T-helper 1 cell treated with Interleukin-12 subunit alpha and Interleukin-12 subunit beta and Interleukin-4 antibody, amounts not matched to agents 30 ng/mL and 1 ng/mL, for 36 hours (primary cell): Measurements from ENCODE around the gene CROCC2. TPM values are rescaled to one million over a fixed set of nuclear protein-coding genes. Genes with fewer than 3 reads are reported as not detected.

Experiments used
- intact Hi-C: fragments of 100-400 bp; cut with micrococcal nuclease; formaldehyde crosslinking; loops from one replicate; pipeline ENCODE4 v1.15.1; 2024
- total RNA-seq: library from RNA; stranded (reverse); gene quantifications from 2 replicates; pipeline ENCODE4 v1.2.3, GENCODE V29; 2022

The CROCC2 gene
- total RNA-seq, 1 donor from 2014 or later = not detected

DNA sequence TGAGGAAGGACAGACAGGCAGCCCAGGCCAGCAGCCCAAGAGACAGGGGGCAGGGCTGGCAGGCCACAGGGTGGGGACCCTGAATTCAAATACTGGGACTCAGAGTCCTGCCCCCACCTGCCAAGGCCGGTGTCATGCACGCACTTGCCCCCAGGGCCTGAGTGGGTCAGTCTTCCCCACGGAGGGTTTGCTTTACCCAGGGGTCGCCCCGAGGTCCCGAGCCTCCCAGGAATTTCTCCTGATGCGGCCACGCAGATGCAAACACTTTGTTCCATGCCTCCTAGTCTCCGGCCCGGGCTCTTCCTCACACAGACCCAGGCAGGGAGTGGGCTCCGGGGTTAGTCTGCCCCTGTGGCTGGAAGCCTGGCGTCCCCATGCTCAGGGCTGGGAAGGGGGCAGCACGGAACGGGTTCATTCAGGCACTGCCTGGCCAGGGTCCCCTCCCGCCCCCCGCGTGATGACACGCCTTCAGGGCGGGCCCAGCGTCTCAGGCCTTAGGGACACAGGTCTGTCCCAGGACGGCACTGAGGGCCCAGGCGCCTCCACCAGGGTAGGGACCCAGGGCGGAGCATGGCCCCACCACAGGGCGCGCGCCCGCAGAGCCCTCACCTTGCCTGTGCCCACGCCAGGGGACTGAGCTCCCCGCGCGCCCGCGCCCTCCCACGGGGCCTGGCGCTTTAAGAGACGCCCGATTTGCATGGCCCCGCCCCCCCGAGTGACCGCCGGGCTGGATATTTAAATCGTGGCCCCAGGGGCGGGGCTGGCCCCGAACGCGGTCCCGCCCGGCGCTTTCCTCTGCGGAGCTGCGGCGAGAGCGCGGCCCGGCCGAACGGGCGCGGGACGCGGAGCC, 91.9 kb downstream of the CROCC2 start, which contains the start of gene SNED1:
Gene SNED1, plus strand, starts transcription at position 763 of the 850 bp plus-strand sequence. CDS start 220 bp downstream, outside the sequence.
- intact Hi-C loops = loop anchor here (1.0 kb wide), 2 partner anchors 38 to 166 kb away; no protein-coding TSS in a partner anchor

DNA sequence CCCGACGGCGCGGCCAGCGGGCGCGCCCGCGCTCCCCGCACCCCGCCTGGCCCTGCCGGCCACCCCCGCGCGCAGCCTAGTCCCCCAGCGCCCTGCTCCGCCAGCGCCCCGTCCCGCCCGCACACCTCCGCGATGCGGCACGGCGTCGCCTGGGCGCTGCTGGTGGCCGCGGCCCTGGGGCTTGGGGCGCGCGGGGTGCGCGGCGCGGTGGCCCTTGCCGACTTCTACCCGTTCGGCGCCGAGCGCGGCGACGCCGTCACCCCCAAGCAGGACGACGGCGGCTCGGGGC, 92.5 kb downstream of the CROCC2 start:
- intact Hi-C loops = loop anchor here (1.0 kb wide), 2 partner anchors 38 to 166 kb away; no protein-coding TSS in a partner anchor

DNA sequence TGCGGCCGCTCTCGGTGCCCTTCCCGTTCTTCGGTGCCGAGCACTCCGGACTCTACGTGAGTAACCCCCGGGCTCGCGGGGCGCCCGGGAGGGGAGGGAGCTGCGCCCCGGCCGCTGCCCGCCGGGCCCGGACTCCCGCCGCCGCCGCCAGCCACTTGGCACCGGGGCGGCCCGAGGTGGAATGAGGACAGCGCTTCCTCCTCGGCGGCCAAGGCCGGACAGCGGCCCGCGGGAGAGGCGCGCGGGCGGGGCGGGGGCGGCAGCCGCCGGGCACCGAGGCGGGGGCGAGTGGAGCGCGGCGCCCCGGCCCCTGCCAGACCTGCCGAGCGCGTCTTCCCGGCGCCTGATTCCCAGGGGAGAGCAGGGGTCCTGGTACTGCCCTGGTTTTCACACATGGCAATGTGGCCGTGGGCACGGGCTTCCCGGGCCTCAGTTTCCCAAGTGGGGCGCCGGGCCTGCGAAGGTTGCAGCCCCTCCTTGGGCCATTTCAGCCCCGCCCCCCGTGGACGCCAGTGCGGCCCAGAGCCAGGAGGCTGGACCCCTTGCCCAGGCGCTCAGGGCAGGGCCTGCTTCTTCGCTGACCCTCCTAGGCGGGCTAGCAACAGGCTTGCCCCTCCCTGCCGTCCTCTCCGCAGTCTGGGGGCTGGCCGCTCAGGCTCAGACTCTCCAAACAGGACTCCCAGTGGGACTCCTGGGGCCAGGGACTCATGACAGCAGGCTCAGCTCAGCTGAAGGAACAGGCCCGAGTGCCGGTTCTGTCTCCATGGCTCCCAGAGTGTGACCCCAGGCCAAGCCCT, 93.1 kb downstream of the CROCC2 start:
- intact Hi-C loops = loop anchor here (1.0 kb wide), 2 partner anchors 37 to 167 kb away; no protein-coding TSS in a partner anchor

DNA sequence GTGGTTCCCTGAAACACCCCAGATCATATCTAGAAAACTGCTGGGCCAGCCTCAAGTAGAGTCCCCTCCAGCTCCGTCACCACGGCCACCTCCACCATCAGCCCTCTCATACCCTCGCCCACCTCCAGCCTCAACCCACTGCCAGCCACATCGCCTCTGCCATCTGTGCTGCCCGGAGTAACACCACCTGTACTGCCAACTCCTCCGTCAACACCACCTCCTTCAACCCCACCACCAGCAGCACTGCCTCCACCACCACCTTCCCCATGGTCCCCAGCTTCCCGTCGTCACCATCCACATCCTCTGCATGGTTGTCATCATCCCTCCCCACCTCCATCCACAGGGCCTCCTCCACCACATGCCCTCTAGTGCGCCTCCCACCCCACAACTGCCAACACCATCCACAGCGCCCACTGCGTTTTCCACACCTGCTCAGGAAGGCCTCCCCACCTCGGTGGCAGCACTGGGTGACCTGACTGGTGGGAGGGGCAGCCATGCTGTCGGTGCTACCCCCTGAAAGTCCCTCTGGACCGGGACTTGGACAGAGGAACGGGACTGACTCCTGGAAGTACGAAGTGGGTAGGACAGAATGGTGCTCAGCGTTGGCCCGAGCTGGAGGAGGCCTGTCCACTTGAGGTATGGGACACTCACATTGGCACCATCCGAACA, 93.9 kb downstream of the CROCC2 start:
- intact Hi-C loops = no loop called here

DNA sequence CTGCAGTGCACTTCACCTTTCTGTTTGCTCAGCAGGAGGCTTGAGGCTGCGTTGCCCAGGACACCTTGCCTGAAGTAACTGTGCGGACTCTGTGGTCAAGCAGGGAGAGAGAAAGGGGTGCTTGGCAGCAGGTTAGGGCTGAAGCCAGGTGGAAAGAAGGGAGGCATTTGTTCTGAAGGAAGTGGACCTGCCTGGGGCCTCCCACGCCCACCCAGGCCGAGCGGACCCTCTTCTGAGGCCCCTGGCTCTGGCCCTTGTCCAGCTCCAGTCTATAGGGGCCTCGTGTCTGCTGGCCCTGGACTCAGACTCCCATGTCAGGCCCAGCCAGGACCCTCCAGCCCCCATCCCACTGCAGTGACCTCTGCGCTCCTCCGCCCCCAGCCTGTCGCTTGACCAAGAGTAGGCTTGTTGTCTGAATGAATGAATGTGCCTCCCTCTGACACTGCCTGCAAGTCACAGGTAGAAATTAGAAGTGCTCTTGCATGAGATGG, 94.7 kb downstream of the CROCC2 start:
- intact Hi-C loops = no loop called here

DNA sequence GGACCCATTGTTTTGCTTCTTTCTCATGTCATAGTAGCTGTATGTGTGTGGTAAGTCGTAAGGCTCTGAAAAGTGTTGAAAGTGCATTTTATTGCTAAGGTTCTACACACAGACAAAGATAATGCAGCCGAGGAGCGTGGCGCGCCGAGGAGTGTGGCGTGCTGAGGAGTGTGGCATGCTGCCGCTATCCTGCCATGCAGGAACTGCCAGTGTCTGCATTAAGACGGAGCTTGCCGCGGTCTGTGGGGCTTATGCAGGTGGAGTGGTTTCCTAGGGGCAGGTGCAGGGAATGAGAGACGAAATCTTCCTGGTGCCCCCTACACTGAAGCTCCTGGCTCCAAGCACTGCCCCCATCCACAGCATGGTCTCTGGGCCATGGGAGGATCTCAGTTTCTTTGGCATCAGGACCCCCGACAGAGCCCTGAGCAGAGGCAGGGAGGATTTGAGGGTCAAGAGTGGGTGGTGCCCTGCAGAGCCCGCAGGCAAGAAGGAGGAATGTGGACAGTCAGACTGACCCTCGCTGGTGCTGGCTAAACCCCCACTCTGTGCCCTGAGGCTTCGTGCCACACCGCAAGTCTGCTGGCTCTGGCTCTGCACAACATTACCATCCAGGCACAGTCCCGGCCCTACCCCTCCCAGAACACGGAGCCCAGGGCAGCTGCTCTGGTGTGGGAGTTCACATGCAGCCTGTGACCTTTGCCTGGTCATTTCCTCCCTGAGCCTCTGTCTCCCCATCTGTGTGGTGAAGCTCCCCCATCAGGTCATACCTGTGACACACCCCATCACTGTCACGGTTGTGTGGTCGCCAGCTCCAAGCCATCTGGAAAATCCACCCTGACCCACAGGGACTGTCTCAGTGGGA, 95.5 kb downstream of the CROCC2 start:
- intact Hi-C loops = no loop called here

DNA sequence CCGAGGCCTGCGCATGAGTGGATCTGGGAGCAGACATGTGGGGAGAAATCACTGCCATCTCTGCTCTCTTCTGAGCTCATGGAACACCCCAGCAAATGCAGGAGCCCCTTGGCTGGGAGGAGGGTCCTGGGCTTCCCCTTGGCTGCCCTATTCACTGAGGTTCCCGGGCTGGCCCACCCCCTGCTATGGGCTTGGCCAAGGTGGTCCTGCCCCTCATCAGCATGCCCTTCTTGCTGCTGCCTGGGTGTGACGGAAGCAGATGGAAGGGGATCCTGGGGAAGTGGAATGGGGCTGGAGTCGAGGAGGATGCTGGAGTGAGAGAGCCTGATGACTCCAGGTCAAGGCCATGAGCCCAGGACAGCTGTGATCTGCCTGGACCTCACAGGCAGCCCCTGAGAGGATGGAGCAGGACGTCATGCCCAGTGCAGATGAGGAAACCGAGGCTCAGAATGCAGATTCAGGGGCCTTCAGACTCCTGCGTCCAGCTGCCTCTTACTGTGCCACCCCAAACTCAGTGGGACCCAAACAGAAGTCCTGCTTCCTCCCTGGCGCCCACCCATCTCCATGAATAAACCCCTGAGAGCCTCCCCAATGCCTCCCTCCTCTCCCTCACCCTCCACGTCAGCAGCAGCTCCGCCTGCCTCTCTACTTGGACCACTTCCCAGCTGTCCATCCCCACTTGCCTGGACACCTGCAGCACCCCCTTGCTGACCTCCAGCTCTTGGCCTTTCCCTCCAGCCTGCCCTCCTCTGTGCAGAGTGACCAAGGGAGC, 96.3 kb downstream of the CROCC2 start:
- intact Hi-C loops = no loop called here

DNA sequence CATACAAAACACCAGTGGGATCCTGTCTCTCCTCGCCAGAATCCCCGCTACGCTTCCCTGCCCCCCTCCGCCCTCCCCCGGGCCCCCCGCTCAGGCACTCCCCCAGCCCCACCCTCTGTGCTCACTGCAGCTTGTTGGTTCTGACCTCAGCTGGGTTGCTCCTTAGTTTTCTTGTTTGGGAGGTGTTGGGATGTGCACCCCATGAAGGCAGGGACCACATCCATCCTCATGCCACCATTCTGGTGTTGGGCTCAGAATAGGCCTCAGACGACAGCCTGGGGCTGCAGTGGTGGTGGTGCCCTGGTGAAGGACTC, 96.9 kb downstream of the CROCC2 start:
- intact Hi-C loops = no loop called here

DNA sequence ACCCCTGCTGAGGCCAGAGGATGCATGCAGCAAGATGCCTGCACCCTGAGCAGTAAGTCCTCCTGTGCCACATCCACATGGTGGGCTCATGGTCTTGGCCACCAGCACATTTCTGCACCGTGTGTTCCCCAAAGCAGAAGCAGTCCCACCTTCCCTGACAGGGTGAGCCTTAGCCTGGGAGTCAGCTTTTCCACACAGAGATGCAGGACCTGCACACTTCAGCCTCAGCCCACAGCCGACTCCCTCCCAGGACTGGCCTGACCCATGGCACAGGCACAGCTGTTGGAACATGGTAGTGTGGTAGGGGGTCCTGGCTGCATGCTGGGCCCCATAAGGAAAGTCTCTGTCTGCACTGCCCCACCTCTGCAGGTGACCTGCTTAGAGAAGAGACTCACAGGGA, 97.2 kb downstream of the CROCC2 start:
- intact Hi-C loops = no loop called here

DNA sequence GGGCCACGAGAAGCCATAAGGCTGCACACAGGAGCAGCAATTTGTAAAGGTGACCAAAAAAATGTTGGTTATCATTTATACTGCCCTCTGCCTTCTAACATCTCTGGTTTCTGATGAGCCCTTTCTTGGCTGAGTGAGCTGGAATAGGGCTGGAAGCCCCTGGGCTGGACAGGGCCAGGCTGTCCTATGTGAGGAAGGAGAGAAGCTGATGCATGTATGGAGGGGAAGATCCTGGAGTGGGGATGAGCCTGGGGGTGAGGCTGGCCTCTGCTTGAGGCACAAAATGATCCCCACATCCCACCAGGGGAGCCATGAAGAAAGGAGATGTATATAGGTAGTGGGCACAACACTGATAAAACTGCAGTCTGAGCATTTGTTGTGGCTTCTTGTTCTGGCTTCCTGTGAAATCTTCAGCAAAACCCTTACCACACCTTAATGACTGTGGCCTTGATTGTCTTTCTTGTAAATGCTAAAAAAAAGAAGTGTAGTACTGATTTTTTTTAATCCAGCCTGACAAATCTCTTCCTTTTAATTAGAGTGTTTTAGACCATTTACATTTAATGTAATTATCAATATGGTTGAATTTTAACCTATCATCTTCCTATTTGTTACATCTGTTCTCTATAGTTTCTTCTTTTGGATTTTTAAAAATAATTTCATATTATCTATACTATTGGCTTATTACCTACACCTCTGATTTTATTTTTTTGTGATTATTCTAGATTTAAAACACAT, 97.9 kb downstream of the CROCC2 start:
- intact Hi-C loops = no loop called here

DNA sequence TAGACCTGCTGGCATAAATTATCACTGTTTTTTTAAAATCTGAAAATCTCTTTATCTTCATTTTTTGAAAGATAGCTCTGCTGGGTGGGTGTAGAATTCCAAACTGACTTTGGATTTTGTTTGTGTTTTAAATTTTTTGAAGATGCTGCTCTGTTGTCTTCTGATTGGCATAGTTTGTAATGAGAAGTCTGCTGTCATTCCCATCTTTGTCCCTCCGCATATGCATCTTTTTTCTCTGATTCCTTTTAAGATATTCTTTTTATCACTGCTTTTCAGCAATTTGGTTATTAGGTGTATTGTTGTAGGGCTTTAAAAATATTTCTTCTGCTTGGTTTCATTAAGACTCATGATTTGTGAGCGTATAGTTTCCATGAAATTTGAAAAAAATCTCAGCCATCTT, 99.4 kb downstream of the CROCC2 start:
- intact Hi-C loops = no loop called here

DNA sequence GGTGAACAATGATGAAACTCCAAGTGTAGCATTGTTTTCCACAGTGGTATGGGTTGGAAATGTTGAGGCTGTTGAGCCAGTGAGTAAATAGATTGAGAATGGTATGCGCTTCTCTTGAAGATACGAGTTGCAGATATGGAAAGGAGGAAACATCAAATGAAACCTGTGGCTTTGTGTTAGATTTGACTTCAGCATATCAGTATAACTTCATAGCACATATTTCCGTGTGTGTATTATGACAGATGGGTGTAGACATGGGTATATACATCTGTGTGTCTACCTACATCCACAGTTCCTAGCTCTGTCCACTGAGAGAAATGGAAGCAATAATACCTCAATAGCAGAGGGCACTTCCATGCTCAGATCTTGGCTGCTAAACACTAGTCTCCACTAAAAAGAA, 100.3 kb downstream of the CROCC2 start:
- intact Hi-C loops = no loop called here

DNA sequence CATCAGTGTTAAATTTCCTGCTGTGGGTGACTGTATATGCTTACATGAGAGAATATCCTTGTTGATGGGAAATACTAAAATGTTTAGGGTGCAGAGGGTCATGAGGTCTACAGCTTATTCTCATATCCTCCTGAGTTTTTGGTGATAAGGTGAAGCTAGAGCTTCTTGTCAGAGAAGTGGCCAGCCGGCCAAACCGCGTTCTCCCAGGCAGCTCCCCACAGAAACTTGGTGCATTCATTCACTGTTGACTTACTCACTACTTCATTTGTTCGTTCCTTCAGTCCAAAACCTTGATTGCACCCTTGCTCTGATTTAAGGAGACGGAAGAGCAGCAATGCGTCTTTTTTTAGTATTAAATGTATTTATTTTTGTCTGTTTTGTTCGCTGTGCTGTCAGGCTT, 101.0 kb downstream of the CROCC2 start:
- intact Hi-C loops = no loop called here

DNA sequence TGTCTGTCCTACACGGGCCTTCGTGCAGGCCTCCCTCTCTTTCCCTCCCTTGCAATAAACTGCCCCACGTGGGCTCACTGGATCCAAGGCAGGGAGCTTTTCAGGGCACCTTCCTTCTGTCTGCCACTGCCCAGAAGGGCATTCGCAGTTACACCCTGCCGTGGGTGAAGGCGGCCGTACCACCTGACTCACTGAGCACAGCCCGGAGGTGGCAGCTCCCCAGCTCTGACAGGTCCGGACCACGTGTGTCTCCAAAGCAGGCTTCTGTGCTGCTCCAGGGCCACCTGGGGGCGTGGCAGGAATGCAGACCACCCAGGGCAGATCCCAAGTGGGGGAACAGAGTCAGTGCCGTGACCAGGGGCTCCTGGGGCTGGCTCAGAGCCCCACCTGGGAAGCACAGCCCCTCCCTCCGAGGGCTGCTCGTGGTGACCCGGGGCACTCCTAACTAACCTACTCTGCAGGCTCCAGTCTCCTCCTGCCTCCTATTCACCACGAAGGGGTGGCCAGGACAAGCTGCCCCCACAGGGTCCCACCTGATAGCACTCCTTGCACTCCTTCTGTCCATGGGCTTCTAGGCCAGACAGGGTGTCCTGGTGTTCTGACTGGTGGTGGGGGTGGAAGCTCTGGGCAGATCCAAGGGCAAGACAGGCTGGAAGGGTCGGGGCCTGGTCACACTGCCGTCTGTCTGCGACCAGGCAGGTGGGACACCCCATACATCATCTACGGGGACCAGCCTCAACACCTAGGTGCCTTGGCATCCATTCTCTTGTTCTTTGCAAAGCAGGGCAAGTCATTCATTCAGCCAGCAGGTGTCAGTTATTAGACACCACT, 102.0 kb downstream of the CROCC2 start:
- intact Hi-C loops = no loop called here

DNA sequence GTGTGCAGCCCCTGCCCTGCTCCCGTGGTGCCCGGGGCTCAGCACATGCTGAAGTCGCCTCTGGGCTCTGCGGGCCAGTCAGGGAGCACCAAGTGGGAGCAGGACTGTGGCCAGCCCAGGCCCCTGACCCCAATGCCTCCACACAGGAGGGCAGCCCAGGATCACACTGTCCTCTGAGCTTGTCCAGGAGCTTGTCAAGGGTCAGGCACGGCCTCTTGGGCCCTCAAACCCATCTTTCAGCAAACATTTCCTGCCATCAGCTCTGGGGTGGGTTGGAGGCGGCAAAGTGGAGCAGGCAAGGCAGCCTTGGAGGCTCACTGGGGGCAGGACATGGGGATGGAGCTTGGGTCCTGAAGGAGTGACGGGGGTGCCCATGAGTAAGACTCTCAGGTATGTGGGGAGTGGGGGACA, 102.6 kb downstream of the CROCC2 start:
- intact Hi-C loops = no loop called here

DNA sequence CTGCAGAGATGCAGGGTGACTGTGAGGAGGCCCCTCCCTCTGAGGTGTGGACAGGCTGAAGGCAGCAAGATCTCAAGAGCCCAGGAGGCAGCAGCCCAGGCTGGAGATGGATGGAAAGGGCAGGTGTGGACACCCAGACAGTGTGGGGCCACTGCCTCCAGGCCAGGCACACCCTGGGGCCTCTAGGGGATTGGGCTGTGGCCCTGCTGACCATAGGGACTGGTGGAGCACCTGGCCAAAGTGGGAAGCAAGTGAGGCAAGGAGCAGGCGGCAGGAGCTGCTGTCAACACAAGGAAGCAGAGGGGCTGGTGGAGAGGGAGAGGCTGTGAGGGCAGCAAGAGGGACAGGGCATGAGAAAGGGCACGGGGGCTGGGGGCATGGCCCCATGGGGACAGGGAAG, 103.1 kb downstream of the CROCC2 start:
- intact Hi-C loops = no loop called here

DNA sequence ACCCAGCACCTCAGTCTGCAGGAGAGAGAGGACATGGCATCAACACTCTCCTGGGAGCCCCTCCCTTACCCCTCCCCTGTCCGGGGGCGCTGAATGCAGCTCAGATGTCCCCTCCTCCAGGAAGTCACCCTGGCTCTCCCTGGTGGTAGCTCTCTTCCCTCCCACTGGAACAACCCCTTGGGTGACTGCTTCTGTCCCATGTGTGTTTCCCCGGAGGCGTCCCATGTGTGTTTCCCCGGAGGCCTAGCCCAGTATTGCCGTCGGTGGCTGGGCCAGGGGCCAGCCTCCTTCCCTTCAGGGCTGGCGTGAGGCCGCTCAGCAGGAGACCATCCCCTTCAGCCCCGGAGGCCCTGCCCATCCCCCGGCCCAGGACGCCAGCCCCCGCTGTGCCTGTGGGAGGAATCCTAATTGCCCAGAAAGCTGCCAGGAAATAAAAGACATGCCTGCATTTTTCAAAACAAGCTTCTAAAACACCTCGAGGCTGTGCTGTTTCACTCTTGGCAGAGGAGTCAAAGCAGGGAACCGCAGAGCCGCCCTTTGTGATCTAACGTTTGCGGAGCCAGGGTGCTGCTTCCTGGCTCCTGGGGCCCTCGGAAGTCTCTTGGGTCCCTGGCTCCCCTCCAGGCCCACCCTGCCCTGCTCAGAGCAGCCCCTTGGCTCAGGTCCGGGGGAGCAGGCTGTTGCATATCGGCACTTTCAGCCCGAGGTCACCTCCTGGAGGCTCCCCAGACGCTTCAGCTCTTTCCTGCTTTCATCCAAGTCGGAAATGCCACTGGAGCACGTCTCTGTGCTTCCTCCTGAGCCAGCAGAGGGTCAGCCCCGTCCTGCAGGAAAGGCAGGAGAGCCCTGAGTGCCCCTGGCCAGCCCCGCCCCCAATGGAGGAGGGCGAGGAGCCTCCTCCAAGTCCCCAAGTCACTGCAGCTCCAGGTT, 103.7 kb downstream of the CROCC2 start:
- intact Hi-C loops = no loop called here
